NCI-H774 (cell line): ENCODE data around the gene IGF2BP2.

ENCODE experiments used
- DNase-seq: peaks from one replicate; lab custom pipeline; 2025; lab: John Stamatoyannopoulos, UW

Gene IGF2BP2

DNA sequence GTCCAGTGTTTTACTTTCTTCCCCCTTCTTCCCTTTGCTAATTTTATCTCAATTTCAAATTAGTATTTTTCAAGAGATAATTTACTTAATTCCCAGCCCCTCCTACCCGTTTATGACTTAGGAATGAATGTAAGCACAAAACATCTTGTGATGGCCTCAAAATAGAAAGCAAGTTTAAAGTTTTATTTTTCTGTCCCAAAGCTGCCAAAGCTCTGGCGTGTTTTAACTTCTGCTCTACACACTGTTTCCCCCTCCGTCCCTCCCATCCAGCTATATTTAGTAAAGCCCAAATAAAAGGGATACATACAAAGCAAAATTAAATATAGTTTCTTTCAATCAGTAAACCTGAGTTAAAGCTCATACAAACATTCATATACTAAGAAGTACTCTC is 59.9 kb downstream of the IGF2BP2 start:
- DNase-seq: no peak

DNA sequence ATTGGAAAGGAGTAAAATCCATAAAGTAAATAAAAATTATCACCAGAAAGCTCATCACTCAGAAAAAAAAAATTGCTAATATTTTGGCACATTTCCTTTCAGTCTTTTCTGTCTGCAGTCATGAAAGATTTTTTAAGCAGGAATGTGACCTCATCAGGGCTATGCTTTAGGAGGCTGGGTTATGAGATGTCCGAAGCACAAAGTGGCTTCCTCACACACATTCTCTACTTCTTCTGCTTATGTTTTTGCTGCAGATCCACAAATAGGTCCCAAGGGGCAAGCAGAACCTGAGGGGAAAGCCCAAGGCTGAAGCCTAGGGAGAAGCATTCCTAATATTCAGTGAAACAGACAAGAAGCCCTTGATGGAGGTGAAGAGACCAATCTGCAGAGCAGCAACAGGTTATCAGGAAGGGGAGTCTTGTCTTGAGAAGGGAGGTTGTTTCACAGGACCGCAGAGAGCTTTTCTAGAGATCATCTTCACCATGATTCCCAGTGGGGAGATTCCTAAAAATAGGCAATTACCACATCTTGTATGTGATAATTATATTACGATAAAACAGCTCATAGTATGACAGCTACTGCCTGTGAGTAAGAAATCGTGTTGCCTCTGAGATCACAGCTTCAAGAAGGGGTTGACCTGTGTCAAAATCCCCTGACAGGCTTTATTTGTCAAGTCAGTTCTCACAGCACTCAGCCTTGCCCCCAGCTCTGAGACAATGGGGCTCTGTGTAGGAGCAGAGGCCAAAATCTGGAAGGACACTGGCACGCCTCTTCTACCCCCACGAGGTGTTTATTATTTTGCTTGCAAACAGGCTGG is 60.5 kb downstream of the IGF2BP2 start:
- no peak for DNase-seq

DNA sequence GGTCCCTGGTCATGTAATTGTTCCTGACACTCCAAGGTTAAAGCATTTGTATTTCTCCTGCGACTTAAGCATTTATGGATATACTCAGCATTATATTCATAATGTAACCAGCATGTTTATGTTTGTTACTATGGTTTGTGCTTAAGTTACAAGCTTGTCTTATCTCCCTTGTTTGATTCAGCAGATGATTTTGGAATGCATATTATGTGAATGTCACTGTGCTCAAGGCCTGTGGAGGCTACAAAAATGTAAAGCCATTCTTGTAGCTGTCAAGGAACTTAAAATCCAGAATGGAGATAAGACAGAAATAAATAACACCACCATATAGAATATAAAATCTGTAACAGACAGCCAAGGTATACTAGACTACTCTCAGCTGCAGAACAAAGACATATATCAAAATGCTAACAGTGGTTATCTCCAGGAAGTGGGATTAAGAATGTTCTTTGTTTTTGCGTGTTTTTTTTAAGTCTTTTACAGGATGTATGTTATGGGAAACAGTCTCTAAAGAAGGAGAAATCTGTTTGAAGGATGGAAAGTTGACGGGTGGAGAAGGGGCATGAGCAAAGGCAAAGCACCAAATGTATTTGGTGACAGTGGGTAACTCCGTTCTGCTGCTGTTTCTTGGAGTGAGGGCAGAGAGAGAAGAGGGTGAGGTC is 61.4 kb downstream of the IGF2BP2 start:
- no peak for DNase-seq

DNA sequence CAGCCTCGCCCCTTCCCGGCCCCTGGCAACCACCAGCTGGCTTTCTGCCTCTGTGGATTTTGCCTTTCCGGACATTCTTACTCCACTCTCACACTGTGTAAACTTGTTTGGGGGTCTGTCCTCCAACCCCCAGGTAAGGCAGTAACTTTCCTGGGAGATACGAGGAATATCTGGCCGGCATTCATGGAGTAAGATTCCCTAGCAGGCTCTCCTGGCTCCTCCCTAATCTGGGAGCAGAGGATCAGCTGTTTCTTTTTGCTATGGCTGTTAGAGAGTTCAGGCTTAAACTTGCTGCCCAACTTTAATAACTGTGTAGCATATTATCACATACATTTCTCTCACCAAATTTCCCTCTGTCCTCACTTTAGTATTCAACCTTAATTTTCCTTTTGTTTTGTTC is 64.3 kb downstream of the IGF2BP2 start:
- no peak for DNase-seq

DNA sequence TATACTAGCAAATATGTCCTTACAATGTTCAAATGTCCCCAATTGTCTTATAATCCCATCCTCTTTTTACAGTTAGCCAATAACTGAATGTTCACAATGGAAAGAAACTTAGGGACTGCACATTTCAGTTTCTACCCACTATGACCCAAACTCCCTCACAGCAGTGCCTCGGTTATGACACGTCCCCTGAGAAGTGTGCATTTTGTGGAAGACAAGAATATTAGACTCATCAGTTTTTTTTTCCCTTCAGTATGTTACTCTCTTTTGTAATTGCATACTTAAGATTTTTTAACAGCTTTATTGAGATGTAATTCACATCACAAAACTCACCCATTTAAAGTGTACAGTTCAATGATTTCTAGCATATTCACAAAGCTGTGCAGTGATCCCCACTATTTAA is 64.8 kb downstream of the IGF2BP2 start:
- DNase-seq: no peak

DNA sequence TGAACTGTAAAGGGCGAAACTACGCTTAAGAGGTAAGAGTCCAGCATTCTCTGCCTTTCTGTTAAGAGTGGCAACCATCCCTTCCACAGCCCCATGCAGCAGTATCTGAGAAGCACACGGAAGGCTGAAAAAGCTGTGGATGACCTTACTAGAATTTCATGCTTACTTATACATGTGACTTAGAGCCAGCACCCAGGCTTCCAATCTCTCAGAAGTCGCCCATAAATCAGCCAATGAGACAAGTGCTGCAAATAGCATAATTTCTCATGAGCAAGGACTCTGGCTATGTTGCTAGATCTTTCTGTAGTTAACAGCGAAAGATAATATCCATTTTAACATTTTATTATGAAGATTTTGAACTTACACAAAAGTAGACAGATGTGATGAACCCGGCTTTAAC is 65.3 kb downstream of the IGF2BP2 start:
- no peak for DNase-seq

DNA sequence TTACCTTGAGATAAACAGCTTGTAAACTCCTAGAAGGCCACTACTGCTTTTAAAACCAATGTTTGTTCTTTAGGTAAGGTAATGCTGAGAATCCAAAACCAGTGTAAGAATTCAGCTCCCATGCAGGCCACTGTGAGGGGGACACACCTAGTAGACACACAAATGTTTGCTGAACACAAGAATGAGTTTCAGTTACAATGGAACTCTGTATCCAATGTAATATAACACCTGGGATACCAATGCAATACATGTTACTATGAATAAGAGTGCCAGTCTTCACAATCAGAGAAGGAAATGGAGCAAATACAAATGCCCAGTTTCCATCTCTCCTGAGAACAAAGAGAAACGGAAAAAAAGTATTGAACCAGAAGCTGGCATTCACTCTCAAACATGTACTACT is 65.9 kb downstream of the IGF2BP2 start:
- no peak for DNase-seq

DNA sequence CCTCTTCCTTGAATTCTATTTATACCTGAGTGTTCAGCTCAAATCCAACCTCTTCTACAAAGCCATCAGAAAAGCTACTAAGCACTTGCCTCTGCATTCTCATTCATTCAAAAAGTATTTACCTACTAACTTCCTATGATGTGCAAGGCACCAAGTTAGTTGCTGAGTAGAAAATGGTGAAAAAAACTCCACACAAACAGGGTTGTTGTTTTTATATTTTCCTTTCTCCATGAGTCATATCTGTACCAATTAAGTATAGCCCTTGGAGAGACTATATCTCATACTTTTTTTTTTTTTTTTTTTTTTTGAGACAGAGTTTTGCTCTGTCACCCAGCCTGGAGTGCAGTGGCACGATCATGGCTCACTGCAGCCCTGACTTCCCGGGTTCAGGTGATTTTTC is 67.7 kb downstream of the IGF2BP2 start:
- no peak for DNase-seq

DNA sequence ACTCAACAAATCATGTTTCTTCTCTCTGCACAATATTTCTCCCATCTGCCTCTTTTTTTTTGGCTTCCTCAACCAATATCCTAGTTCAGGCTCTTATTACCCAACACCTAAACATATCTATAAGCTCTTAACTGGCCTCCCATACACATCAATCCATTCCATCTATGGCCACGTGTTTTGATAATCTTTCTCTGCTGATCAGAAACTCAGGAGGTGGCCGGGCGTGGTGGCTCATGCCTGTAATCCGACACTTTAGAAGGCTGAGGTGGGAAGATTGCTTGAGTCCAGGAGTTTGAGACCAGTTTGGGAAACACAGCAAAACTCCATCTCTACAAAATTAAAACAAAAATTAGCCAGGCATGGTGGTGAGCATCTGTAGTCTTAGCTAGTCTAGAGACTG is 68.4 kb downstream of the IGF2BP2 start:
- no peak for DNase-seq

DNA sequence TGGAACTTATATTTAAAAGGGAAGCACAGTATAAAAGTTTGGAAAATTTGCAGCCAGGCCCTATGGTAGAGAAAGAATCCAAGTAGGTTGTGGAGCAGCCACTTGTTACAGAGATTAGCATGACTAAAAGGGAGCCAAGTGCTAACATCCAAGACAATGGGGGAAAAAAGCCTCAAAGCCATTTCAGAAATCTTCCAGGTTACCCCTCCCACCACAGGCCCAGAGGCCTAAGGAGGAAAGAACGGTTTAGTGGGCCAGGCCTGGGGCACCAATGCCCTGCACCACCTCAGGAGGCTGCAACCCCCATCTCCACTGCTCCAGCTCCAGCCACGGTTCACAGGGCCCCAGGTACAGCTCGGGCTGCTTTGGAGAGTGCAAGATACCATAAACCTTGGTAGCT is 69.9 kb downstream of the IGF2BP2 start:
- DNase-seq: no peak

DNA sequence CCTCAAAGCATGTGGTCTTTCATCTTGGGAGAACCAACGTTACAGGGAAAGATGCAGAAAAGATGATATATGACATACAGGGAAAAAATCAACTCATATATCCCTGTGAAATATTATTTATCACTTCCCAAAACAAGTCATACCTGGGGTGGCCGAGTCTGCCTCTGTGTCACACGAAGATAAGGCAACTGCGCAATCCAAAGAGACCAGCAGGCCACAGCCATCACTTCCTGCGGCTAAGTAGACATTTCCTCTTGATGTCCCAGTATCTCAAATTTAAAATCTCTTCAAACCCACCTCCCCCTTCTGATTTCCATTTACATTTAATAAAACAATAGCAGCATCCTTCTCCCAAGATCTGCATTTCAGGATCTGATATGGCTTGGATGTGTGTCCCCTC is 71.5 kb downstream of the IGF2BP2 start:
- no peak for DNase-seq

DNA sequence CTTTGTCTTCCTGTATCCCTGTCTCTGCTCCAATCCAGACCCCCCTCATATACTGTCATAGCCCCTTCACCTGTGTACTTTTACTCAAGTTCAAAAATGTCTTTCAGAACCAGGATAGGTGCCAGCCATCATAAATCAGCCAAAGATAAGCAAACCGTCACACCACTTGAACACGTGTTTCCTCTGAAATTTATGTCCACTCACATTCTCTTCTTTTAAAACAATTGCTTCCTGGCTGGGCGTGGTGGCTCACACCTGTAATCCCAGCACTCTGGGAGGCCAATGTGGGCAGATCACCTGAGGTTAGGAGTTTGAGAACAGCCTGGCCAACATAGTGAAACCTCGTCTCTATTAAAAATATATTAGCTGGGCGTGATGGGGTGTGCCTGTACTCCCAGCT is 74.1 kb downstream of the IGF2BP2 start:
- no peak for DNase-seq

DNA sequence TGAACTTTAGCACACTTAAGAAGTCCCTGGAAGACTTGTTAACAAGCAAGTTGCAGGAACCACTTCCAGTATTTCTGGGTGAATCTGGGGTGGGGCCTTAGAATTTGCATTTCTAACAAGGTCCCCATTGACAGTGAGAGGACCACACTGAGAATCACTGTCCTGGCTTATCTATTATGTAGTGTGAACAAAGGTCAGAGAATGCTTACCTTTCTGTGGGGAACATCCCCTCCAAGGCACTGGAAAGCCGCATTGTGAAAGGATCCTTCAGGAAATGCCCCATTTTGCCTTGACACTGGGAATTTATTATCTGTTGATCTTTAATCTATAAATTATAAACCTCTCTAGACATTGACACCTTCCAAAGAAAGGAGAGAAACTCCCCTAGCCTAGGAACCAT is 74.8 kb downstream of the IGF2BP2 start:
- DNase-seq: no peak

DNA sequence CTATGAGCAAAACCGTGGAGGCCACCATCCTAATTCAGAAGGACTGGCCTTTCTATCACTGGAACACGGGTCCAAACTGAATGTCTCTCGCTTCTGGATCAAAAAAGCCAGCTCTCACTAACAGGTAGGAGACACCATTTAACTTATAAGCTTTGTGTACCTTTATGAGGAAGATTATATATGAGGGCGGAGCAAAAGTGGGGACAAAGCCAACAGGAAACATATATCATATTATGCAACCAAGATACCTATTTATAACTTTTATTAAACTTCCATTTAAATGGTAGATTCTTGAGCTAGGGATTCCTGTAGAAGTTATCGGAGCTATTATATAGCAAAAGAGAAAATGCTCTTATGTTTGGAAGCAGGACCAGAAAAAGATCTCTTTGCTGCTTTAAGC is 78.4 kb downstream of the IGF2BP2 start:
- no peak for DNase-seq

DNA sequence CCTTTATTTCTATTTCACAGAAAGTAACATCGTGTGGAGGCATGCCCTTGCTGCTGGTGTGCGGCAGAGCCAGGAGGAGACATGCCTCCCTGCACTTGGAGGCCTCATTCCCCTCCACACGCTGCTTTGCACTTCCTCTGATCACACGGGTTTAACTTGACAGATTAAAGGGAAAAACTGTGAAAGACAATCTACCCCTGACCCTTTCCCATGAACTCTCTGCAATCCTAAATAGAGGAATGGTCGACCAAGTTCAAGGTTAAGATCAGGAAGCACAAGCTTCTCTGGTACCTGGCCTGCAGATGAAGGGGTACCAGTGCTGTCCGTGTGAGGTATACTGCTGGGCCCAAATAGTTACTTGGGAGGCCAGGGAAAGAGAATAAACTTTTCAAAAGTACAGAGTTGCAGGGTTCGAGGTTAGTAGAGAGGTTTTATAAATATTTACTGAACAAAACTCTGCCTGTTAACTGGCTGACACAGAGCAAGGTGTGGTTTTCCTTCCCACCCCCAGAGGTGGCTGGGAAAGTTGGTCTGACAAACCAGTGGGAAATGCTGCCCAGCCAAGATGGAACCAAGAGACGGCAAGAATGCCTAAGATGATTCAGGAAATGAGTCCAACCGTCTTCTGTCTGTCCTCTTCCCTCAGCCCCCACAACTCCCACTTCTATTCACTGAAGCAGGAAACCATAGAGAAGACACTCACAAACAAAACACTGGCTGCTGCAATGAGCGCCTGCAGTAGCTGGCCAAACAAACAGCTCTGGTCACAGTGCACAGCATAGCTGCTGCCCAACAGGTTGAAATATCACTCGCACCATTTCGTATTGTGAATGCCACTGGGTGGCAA is 79.6 kb downstream of the IGF2BP2 start:
- DNase-seq: no peak

DNA sequence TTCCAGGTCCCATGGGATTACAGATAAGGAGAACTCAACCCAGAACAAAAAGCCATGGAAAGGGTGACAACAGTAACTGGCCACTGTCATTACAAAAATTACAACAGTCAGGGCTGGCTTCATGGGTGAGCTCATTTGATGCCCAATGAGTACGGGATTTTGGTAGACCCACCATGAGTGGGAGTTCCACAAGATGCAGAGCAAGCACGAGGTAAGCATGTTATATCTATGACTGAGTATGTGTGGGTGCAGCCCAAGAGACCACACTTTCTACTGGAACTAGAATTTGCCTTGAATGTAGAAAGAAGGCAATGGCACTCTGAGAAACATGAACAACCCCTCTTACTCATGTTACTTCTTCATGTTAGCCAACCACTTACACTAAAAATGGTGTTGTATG is 83.3 kb downstream of the IGF2BP2 start:
- DNase-seq: no peak

DNA sequence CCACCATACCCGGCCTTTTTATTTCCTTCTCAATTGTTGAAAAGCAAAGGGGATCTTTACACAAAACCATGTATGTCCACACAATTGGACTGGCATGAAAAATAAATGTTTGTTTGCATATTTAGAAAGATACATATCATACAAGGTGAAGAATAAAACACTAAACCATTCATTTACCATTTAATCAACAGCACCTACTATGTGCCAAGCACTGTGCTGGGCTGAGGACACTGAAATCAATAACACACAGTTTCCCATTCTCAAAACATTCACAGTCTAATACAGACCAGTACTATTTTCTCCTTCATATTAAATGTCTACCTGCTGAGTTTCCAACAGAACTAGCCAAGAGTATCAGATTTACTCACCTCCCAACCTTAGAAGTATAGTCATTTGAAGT is 84.7 kb downstream of the IGF2BP2 start:
- no peak for DNase-seq

DNA sequence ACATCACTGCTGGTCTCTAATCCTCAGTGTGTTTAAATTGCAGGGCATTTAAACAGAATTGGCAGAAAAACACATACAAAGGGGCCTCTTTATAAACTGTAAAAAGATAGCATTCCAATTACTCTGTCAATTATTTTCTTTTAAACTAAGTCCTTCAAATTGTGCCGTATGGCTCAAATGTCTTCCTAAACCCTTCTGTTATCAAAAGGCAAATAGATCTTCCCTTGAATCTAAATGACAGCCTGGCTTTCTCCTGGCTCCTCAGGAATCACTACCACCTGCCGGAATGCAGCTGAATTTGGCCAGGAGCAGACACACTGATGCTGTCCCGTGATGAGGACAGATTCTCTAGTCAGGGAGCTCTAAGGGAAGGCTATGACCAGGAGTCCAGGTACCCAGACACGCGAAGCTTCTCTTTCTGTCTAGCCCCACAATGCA is 85.6 kb downstream of the IGF2BP2 start:
- no peak for DNase-seq

DNA sequence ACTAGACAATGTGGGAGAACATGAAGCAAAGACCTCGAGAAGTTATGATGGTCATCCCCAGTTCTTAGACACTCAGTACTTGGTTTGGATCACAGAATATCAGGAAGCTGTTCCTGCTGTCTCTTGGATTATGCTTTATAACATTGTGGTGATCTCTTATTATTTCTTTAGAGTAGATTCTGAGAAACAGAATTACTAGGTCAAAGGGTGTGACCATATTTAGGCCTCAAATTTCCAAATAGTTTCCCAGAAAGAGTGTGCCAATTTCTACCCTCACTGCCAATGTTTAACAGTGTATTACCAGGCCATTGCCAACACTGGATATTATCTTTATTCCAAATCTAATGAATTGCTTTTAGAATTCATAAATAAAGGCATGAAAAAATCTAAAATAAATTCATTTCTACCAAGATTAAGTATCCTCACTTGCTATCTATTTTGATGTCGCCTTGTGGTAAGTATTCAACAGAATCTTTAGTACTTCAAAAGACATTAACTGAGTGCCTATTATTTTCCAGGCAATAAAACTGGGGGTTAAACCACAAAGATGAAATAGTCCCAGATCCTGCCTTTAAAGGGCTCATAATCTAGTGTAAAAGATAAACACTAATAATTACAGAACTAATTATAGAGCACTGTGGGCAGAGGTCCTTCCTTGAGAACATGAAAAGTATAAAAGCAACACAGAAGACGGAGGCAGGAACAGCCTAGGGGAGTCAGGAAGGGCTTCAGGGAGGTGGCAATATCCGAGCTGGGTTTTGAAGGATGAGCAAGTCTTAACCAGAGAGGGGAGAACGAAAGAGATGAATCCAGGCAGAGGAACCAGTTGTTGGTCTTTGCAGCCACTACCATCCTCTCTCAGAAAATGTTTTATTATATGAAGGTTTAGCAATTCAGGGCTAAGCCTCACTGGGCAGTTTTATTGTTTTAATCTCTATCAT is 86.8 kb downstream of the IGF2BP2 start:
- no peak for DNase-seq

DNA sequence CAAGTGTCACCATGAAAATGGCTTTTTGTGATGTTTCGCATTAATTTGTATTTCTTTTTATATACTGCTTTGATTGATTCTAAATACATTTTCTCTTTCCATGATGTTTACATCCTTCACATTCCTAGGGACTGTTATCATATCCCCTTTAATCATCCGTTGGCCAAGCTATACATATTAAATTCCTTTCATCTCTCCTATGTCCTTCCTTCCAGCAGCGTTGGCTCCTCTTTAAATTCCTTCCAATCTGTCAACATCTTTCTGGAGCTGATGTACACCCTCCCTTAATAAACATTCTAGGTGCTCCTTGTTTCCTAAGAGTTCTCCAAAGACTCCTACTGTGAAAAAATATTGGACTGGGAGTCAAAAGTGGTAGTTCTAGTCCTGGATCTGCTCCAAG is 87.8 kb downstream of the IGF2BP2 start:
- DNase-seq: no peak

DNA sequence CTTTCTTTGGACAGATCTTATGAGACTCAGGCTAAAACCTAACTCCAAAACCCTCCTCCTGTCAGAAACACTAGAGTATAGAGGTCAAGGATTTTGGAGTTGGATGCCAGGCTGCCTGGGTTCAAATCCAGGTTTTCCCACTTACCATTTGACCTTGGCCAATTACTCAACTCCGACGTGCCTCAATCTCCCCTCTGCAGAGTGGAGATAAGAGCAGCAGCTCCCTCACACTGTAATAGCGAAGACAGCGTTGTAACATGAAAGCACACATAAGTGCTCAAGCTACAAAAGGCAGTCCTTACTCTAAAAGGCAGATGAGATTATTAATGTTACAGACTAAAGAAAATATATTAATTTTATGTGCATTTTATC is 90.1 kb downstream of the IGF2BP2 start:
- no peak for DNase-seq
